Skin epidermis (tissue), 12 donors: Measurements from ENCODE around the gene CCKAR.
"Not testable (repeated sequence)": the region's sequence is repeated elsewhere in the genome, so short reads cannot be mapped to it uniquely, and the experiment has no call there.

ENCODE experiments used
- H3K27ac ChIP-seq, 21 experiments: fragments of 200-600 bp; sonication (generic) in 11 of 21; one replicate each; pipeline ENCODE4 v1.5.0; 2020; ENCODE audit warnings: mild to moderate bottlenecking in 3 of 21, inconsistent platforms in 2 of 21, moderate library complexity in 2 of 21
- H3K4me3 ChIP-seq, 7 experiments: fragments of 200-600 bp; sonication (generic) in 2 of 7; one replicate each; pipeline ENCODE4 v1.5.0; 2020; ENCODE audit warnings: inconsistent platforms in 2 of 7, mild to moderate bottlenecking in 2 of 7, moderate library complexity in 1 of 7

Gene CCKAR, protein sequence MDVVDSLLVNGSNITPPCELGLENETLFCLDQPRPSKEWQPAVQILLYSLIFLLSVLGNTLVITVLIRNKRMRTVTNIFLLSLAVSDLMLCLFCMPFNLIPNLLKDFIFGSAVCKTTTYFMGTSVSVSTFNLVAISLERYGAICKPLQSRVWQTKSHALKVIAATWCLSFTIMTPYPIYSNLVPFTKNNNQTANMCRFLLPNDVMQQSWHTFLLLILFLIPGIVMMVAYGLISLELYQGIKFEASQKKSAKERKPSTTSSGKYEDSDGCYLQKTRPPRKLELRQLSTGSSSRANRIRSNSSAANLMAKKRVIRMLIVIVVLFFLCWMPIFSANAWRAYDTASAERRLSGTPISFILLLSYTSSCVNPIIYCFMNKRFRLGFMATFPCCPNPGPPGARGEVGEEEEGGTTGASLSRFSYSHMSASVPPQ

DNA sequence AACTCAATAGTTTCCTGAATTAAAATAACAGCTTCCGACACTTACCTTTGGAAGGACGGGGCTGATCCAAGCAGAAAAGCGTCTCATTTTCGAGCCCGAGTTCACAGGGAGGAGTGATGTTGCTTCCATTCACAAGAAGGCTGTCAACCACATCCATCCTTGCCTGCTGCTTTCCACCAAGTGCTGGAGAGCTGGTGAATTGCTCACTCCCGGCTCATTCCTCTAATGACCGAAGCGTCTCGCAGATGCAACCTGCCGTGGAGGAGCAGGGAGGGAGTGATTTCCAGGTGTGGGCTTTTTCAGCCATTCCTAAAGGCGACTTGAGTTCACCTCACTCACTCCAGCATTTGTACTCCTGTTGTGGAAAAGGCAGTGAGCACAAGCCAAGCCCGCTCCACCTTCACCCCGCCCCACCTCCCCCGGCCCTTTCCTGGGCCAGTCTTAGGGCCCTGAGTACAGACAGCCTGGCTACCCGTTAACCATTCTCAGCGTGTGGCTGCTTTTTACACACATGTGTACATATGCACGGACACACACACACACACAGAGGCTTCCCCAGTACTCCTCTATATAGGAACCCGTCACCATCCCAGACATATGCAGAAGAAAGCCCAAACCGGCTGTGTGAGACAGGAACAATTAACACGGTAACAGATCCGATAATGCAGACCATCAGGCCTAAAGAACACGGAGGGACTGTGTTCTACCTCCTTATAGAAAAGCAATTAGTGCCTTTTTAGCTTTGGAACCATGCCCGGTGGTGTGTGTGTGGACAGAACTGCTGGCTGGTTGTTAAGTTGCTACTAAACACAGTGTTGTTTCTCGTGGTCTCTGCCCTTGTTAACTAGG, at the start of gene CCKAR:
Gene CCKAR, minus strand, starts transcription at position 374 of the 849 bp plus-strand sequence. Its CDS starts 217 bp downstream, at position 157.
- Histone ChIP-seq H3K27ac (no peak within 1 kb of the TSS), H3K4me3 (no peak within 1 kb of the TSS)

DNA sequence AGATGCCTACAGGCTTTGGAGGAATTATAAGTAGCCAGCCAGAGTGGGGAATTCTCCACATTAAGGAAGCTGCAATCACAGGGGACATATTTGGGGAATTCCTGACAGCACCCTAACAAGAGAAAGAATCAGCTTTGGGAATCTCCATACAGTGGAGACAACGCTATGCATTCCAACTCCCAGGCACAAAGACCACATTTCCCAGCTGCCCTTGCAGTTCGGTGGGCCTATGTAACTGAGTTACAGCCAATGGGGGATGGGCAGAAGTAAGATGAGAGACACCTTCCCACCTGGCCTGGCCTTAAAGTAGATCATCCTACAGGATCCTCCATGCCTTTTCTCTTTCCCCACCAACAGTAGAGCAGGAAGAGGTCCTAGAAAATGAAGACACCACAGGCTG, 43.4 kb upstream of the CCKAR start:
- Histone ChIP-seq H3K4me3 (no peak overlapping the region), H3K27ac (no peak overlapping the region)

DNA sequence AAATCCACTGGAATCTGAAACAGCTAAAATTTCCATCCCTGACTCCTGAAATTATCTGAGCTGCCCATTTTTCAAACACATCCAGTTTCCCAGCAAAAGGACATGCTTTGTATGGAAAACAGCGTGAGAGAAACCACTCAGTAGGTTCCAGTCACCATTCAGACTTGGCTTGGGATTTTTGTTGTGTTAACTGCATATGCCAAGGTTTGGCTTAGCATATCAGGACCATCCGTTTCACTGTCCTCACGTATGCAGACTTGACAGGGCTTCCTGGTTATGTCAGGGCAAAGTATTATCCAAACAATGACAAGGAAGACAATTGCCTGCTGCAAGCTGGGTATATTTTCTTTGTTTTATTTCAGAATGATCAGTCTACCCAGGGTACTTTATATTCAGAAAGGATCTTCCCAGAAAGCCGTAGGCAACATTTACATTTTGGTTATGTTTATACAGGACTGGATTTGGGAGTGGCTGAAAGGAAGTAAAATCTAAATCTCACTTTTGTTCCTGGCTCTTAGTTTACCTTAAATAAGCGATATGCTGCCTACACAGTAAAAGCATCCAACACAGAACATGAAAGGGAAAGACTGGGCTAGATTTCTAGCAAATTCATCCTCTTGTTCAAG, 41.3 kb upstream of the CCKAR start:
- Histone ChIP-seq H3K27ac (no peak overlapping the region), H3K4me3 (no peak overlapping the region)

GRCh38 chr4:26530099-26530498, 39.8 kb upstream of the CCKAR start:
- Histone ChIP-seq H3K4me3 (no peak overlapping the region), H3K27ac (no peak overlapping the region)

GRCh38 chr4:26529479-26529878, 39.2 kb upstream of the CCKAR start:
- Histone ChIP-seq H3K27ac (no peak overlapping the region), H3K4me3 (no peak overlapping the region)

- no peak overlapping the region for H3K27ac ChIP-seq
- H3K4me3 ChIP-seq = no peak overlapping the region
These were observed 35.5 kb upstream of the CCKAR start for GRCh38 chr4:26525771-26526150.

DNA sequence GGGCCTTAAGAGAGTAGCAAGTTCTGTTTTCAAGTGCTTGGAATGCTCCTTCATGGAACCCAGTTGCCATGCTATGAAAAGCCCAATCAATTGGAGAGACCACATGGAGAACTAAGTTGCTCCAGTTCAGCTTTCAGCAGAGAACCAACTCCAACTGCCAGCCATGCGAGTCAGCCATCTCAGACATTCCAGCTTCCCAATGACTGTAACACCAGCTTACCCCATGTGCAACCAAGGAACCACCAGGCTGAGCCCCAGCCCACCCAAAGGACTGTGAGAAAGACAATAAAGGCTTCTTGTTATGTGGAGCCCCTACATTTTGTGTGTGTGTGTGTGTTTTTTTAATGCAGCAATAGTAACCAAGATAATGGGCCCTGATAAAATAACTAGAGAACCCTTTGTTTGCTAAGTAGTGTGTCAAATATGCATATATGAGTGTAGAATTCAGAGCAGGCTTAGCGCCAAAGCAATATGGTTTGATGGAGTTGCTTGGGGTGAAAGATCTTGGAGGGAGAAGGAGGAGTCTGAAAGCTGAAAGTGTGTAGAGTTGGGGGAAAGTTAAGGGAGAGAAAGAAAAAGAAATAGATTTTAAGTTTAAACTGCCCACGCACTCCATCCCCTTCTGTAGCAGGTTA, 35.0 kb upstream of the CCKAR start:
- Histone ChIP-seq H3K4me3 (no peak overlapping the region), H3K27ac (no peak overlapping the region)

GRCh38 chr4:26524011-26524410, 33.7 kb upstream of the CCKAR start:
- Histone ChIP-seq H3K27ac (no peak overlapping the region), H3K4me3 (no peak overlapping the region)

GRCh38 chr4:26522478-26522877, 32.2 kb upstream of the CCKAR start:
- H3K27ac ChIP-seq = peak overlapping the region in 1 of 21 experiments; percentile 27
- H3K4me3 ChIP-seq = no peak overlapping the region

DNA sequence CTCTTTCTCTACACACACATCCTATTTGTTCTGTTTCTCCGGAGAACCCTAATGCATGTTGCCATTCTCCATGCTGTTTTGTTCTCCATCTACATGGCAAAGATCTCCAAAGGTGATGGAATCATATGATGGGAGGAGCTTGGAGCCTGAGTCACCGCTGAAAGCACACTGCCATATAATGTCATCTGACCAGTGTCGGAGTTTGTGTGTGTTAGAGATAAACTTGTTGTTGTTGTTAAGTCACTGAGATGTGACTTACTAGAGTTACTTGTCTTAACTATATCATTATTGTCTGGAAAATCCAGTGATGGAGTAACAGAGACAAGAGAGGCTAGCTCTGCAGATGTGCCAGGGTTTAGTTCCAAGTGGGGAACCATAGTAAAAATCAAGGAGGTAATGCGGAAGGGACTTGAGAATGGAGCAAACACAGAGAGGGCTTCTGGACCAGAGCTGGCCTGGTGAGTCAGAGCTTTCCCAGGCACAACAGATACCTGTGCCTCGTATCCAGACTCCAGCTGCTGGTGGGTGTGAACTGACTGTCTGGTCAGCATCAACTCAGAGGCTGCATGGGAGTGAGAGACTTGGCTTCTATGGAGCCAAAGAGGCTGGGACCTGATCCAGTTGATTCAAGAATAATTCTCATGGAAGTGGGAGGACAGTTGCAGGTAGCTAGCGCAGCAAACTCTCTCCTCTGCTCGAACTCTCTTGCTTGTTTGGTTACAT, 30.6 kb upstream of the CCKAR start:
- Histone ChIP-seq H3K4me3 (no peak overlapping the region), H3K27ac (no peak overlapping the region)

DNA sequence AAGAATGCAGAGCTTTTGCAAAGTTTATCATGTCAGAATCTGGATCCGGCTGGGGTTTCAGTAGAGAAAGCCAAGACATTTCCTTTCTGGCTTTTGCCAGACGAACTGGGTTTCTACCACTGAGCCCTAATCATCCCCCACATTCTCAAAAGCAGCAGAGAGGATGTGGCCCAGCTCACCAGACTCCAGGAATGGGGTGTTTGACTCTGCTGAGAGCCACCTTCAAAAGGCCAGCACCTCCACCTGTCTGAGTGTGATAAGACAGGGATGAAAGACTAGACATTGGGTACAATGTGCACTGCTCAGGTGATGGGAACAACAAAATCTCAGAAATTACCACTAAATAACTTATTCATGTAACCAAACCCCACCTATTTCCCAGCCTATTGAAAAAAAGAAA, 25.7 kb upstream of the CCKAR start:
- Histone ChIP-seq H3K27ac (no peak overlapping the region), H3K4me3 (no peak overlapping the region)

DNA sequence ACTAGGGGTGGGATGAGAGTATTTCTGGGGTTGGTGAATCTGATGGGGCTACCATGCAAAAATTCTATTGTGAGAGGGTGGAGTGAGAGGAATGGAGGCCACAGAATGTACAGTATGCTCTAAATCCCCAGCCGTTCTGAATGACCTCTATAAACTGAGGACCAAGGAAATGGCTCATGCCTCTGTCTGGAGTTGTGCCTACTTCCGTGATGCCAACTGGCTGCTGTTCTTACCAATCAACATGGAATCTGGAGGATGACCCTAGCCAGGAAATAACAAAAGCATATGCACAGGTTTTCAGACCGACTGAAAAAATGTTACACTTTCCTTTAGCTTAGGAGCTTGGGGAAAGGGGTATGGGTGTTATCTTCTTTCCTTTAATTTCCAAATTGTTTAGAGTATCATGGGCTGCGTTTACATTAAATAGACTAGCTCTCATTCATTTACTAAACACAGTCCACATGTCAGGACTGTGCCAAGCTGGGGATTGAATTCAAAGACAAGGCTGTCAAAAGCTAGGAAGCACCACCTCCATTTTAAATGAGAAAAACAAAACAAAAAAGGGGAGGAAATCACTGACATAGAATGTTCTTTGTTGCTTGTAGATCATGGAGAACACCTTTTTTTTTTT, 20.2 kb upstream of the CCKAR start:
- Histone ChIP-seq H3K4me3 (no peak overlapping the region), H3K27ac (peak overlapping the region in 2 of 21 experiments; percentile 36 to 57)

DNA sequence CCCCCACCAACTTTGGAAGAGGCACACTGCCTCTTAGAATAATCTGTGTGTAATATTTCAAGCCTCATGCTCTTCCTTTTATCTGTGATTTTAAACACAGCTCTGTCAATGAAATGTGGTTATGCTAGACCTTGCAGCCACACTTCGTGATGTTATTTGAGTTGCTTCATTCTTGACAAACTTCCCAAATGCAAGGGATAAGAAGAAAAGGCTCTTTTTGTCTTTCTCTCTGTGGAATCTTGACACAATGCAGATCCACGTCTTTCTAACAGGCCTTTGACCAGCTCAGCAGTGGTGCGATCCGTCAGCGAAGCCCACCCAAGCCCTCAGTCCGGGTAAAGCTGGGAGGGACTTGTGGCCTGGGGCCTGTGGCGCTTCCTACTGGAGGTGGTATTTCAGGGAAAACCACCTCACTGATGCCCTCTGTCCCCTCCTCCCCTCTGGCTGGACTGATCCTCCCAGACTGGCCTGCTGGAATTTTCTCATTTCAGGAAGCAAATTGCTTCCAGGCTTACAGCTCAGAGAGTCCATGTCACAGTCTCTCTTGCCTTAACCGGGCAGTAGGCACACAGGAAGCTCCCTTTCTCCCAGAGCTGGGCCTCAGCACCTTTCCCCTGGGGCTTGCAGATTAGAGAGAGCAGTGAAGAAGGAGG, 19.5 kb upstream of the CCKAR start:
- H3K27ac ChIP-seq = peak overlapping the region in 2 of 21 experiments; percentile 36 to 57
- no peak overlapping the region for H3K4me3 ChIP-seq

DNA sequence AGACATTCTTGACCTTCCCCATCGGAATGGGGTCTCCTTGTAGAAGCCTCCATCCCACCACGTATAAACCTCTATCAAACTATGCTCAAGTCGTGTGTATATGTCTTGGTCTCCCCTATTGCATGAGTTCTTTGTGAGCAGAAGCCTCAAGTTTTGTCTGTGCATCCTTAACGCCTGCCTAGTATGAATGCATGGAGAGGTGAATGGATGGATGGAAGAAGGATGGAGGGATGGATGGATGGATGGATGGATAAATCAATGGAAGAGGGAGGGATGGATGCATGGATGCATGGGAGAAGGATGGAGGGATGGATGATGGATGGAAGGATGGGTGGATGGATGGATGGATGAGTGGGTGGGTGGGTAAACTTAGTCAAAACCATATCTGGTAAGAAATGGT, 17.0 kb upstream of the CCKAR start:
- H3K27ac ChIP-seq = no peak overlapping the region
- H3K4me3 ChIP-seq = no peak overlapping the region

DNA sequence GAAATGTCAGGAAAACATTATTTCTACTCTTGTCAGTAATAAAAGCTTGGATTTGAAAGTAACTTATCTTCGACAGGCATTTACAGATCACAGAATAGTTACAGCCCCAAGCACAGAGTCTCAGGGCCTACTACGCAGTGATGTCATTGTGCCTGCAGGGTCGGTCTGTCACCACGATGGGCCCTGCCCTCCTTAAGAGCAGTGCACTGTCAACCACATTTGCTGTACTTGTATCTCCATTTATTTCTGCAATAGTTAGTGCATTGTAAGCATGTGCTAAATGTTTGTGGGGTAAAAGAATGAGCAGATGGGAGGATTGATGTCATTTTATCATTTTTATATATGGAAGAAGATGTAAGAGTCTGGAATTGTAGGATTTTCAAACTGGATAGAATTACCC, 13.6 kb upstream of the CCKAR start:
- H3K4me3 ChIP-seq = no peak overlapping the region
- no peak overlapping the region for H3K27ac ChIP-seq

DNA sequence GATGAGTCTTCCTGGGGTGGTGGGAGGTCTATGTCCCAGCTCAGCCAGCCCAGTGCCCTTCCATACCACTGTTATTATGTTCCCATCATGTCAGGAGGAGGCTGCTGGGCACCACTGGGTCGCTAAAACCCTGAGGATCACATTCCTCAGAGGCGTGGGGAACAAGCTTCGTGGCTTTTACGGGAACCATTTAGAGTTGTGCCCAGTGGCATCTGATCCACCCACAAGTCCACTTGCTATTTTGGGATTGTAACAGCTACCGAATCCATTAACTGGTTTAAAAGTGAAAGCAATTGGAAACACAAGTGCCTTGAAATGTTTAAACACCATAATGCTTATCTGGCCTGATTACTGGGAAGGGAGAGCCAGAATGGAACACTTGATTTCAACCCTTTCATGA, 13.1 kb upstream of the CCKAR start:
- Histone ChIP-seq H3K27ac (no peak overlapping the region), H3K4me3 (no peak overlapping the region)

GRCh38 chr4:26500565-26500999, 10.3 kb upstream of the CCKAR start:
- H3K4me3 ChIP-seq, H3K27ac ChIP-seq: not testable (repeated sequence)

GRCh38 chr4:26496207-26496783, 6.0 kb upstream of the CCKAR start:
- H3K4me3 ChIP-seq = no peak overlapping the region
- H3K27ac ChIP-seq = no peak overlapping the region
